ENCODE data around the gene PARD3. TPM values are rescaled to one million over a fixed set of nuclear protein-coding genes. Genes with fewer than 3 reads are reported as not detected.
"Not testable (repeated sequence)": the region's sequence is repeated elsewhere in the genome, so short reads cannot be mapped to it uniquely, and the experiment has no call there.

PARD3 gene
- total RNA-seq, 2 experiments from 2014 or later: 0.29 to 0.94 TPM

DNA sequence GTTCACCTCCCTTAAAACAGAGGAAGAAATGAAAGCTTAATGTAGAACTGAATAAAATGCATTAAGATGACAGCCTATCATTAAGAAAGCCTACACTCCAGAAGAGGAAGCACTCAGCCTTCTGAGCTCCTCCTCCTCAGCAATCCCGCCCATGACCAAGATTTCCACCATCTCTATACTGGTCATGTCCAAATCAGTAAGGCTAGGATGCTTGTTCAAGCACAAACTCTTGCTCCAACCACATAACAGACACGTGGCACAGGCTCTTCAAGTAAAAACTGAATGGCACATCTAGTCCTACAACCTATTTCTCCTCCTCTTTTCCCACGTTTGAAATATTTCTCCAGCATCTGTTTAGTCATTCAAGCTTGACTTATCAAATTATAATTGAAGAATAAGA lies 454.1 kb downstream of the PARD3 start:
- Mint-ChIP-seq H3K36me3 (no peaks in the 10 kb centered on the region), H3K4me1 (no peaks in the 10 kb centered on the region), H3K27me3 (no peaks in the 10 kb centered on the region), H3K9me3 (ENCODE audit: low read depth) (no peaks in the 10 kb centered on the region), H3K4me3 (no peak overlapping the region), H3K27ac (no peak overlapping the region)
- ATAC-seq: no peak
- CTCF ChIA-PET: no interaction called here
- DNase-seq: no peak

DNA sequence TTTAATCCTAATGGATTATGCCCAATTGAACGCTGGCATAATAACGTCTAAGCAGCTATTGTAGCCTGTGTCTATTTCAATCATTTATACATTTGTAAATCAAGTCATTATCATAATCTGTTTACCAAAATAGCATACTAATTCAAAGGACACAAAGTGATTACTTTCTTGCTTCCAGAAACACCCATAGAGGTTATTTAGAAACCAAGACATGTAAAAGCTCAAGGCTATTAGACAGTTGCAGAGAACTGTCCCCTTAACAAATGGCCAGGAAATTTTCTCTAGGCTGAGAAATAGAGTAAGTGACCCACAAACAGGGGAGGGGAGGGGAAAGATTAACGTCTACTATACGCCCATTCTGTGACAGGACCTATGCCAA lies 455.7 kb downstream of the PARD3 start:
- H3K4me3 Mint-ChIP-seq: no peak overlapping the region
- ATAC-seq (no peak), DNase-seq (no peak)
- CTCF ChIA-PET: no interaction called here
- H3K4me1 Mint-ChIP-seq: no peaks in the 10 kb centered on the region
- no peak overlapping the region for H3K27ac Mint-ChIP-seq
- no peaks in the 10 kb centered on the region for H3K36me3 Mint-ChIP-seq
- H3K27me3 Mint-ChIP-seq: no peaks in the 10 kb centered on the region
- H3K9me3 Mint-ChIP-seq (ENCODE audit: low read depth): peaks cover 2% of the 10 kb centered on the region

DNA sequence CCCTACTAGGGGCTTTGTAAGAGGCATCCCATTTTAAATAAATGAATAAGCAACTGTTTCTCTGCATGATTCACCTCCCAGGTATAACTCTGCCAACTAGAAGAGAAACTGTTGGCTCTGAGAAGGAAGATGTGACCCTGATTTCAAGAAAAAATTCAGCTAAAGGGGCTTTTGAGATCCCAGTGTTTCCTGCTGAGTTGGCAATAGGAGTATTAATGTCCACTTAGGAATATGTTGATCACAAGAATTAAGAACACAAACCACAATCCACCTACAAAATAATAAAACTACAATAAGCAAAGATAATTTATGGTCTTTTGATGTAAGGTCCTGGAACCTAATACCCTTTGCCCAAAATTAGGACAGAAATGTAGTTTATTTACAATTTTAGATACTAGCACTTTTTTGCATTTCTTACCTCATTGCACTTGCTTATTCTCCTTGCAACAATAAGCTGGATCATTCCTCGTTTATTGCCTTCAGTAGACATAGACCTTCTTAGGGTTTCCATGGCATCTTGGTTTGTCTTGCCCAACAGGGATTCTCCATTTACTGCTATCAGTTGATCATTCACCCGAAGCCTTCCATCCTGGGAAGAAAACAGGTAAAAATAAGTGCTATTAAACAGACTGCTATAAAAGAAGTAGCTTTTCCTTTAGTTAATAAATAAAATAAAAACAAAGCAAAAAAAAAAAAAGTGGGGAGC lies 456.2 kb downstream of the PARD3 start:
- Mint-ChIP-seq H3K27ac (no peak overlapping the region), H3K4me3 (no peak overlapping the region), H3K9me3 (ENCODE audit: low read depth) (peaks cover 2% of the 10 kb centered on the region), H3K27me3 (no peaks in the 10 kb centered on the region), H3K4me1 (no peaks in the 10 kb centered on the region), H3K36me3 (no peaks in the 10 kb centered on the region)
- DNase-seq: no peak
- ATAC-seq: no peak
- CTCF ChIA-PET: no interaction called here

DNA sequence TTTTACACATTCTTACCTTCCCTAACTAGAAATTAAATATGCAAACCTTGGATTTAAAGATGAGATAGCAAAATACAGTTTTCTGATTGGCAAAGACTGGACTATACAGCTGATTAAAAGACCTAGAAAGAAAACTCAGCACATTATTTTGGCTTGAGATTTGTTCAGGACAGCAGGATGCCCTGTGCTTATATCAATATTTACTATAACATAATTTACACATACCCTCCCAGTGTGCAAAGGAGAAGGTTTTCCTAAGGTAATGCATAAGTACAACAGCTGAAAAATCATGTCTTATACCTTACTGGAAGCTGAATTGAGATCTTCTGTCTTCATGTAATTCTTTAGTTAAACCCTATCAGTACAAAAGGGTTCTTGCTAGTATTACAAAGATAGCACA lies 458.6 kb downstream of the PARD3 start:
- DNase-seq: no peak
- CTCF ChIA-PET: no interaction called here

DNA sequence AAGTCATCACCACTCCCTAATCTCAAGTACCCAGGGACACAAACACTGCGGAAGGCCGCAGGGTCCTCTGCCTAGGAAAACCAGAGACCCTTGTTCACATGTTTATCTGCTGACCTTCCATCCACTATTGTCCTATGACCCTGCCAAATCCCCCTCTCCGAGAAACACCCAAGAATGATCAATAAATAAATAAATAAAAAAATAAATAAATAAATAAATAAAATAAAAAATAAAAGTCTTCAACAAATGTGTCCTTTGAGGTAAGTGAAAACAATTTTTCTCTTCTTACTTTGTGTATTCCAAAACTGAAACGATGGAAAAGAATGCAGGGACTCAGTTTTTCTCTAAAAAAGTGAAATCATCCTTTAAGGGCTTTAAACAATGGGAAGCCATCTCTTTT lies 461.6 kb downstream of the PARD3 start:
- H3K4me3 Mint-ChIP-seq; H3K36me3 Mint-ChIP-seq; H3K9me3 Mint-ChIP-seq (ENCODE audit: low read depth): not testable (repeated sequence)

More for the DNA sequence above, 458.6 kb downstream of the PARD3 start:
- Mint-ChIP-seq H3K27ac (no peak overlapping the region), H3K4me3 (no peak overlapping the region), H3K9me3 (ENCODE audit: low read depth) (peaks cover 2% of the 10 kb centered on the region), H3K27me3 (no peaks in the 10 kb centered on the region), H3K36me3 (no peaks in the 10 kb centered on the region), H3K4me1 (no peaks in the 10 kb centered on the region)
- ATAC-seq: no peak

DNA sequence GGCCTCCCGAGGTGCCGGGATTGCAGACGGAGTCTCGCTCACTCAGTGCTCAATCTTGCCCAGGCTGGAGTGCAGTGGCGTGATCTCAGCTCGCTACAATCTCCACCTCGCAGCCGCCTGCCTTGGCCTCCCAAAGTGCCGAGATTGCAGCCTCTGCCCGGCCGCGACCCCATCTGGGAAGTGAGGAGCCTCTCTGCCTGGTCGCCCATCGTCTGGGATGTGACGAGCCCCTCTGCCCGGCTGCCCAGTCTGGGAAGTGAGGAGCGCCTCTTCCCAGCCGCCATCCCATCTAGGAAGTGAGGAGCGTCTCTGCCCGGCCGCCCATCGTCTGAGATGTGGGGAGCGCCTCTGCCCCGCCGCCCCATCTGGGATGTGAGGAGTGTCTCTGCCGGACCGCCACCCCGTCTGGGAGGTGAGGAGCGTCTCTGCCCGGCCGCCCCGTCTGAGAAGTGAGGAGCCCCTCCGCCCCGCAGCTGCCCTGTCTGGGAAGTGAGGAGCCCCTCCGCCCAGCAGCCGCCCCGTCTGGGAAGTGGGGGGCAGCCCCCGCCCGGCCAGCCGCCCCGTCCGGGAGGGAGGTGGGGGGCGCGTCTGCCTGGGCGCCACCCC lies 462.4 kb downstream of the PARD3 start:
- H3K9me3 Mint-ChIP-seq (ENCODE audit: low read depth); DNase-seq; H3K4me3 Mint-ChIP-seq; H3K36me3 Mint-ChIP-seq; CTCF ChIA-PET; H3K27ac Mint-ChIP-seq; ATAC-seq; H3K27me3 Mint-ChIP-seq; H3K4me1 Mint-ChIP-seq: not testable (repeated sequence)

More for the DNA sequence above, 461.6 kb downstream of the PARD3 start:
- H3K27ac Mint-ChIP-seq, CTCF ChIA-PET, H3K4me1 Mint-ChIP-seq, ATAC-seq, H3K27me3 Mint-ChIP-seq, DNase-seq: not testable (repeated sequence)

DNA sequence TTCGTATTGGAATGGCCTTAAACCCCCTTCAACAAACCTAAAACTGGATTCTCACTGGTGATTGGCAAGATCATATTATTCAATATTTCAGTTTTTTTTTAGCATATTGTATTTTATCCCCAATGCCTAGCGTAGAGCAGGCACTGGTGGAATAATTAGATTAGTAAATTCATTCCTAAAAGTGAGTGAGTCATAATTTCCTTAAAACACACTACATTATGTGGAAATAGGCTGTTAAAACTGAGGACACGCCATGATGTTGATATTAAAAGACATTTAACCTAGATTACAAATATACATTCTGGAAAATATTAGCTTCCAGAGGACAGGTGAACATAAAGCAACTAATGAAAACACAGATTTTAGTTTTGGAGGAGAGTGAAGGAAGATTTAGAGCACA lies 463.9 kb downstream of the PARD3 start:
- Mint-ChIP-seq H3K36me3 (no peaks in the 10 kb centered on the region), H3K4me3 (no peak overlapping the region), H3K9me3 (ENCODE audit: low read depth) (peaks cover 6% of the 10 kb centered on the region), H3K27ac (no peak overlapping the region), H3K4me1 (no peaks in the 10 kb centered on the region), H3K27me3 (no peaks in the 10 kb centered on the region)
- DNase-seq (no peak), ATAC-seq (no peak)
- CTCF ChIA-PET: no interaction called here

DNA sequence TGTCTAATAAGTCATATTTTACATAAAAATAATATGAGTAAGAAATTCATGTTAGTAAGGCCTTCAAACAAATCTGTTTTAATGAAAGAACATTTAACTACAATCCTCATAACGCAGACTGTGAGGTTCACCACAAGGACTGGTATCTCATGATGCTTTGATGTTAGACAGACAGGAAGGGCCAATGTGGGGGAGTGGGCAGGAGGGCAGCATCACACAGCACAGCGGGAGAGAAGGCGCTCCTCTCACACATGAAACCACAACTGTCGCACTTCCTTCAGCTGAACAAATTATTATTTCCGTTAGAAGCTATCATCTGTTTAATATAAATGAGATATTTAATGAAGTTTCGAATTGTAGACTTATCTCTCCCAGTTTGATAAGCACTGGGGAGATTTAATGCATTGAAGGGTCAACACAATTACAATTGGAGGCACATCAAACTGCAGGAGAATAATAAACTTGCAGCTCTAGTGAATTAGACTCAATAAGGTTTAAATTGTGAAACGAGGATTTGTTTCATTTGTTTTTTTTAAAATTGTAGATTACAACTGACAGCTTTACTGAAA lies 466.1 kb downstream of the PARD3 start:
- no peaks in the 10 kb centered on the region for H3K4me1 Mint-ChIP-seq

DNA sequence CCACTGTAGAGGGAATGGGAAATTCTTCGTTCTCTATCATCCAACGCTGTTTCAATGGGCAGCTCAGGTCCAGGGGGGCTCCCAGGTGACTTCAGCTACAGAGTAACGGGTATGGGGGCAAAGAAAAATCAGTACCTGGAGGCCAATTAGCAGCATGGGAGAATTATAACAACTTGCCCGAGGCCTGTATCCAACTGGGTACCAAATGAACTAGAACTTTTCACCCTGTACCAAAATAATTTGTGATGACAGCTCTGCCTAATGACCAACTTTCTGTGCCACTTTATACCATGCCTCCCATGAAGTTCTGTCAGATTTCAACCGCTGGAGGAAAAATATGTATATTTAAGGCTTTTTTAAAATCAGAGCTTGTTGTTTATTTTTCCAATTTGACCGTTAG lies 467.1 kb downstream of the PARD3 start:
- no peak for ATAC-seq
- Mint-ChIP-seq H3K27me3 (no peaks in the 10 kb centered on the region), H3K9me3 (ENCODE audit: low read depth) (peaks cover 7% of the 10 kb centered on the region), H3K36me3 (no peaks in the 10 kb centered on the region), H3K27ac (no peak overlapping the region), H3K4me1 (no peaks in the 10 kb centered on the region), H3K4me3 (no peak overlapping the region)
- DNase-seq: no peak
- CTCF ChIA-PET: interaction anchor here (1.2 kb wide), 1 partner anchor 10 kb away, joined by 3 read pairs; no protein-coding TSS in a partner anchor

More for the DNA sequence above, 466.1 kb downstream of the PARD3 start:
- H3K4me3 Mint-ChIP-seq: no peak overlapping the region
- no peaks in the 10 kb centered on the region for H3K36me3 Mint-ChIP-seq
- CTCF ChIA-PET: no interaction called here
- no peak for ATAC-seq
- H3K27ac Mint-ChIP-seq: no peak overlapping the region
- no peak for DNase-seq
- no peaks in the 10 kb centered on the region for H3K27me3 Mint-ChIP-seq
- peaks cover 7% of the 10 kb centered on the region for H3K9me3 Mint-ChIP-seq (ENCODE audit: low read depth)

DNA sequence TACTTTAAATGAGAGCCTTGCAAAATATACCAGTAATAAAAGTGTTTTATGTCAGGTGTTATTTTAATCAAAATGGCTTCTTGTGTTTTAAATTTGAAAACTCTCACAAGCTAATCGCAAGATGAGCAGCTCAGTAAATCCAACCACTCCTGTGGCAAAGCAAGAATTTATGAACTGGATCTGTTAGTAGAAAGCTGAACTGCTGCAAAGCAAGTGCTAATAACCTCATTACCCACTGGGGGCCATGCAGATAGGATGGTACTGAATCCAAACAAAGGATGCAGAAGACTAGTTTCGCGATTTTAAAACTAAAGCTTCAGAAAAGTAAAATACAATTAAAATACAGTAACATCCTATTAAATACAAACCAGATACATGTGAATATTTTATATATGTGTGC lies 468.0 kb downstream of the PARD3 start:
- ATAC-seq: no peak
- no peak for DNase-seq
- Mint-ChIP-seq H3K9me3 (ENCODE audit: low read depth) (peaks cover 7% of the 10 kb centered on the region), H3K36me3 (no peaks in the 10 kb centered on the region), H3K4me1 (no peaks in the 10 kb centered on the region), H3K27ac (no peak overlapping the region), H3K4me3 (no peak overlapping the region), H3K27me3 (no peaks in the 10 kb centered on the region)
- CTCF ChIA-PET: interaction anchor here (1.2 kb wide), 1 partner anchor 11 kb away, joined by 3 read pairs; no protein-coding TSS in a partner anchor

DNA sequence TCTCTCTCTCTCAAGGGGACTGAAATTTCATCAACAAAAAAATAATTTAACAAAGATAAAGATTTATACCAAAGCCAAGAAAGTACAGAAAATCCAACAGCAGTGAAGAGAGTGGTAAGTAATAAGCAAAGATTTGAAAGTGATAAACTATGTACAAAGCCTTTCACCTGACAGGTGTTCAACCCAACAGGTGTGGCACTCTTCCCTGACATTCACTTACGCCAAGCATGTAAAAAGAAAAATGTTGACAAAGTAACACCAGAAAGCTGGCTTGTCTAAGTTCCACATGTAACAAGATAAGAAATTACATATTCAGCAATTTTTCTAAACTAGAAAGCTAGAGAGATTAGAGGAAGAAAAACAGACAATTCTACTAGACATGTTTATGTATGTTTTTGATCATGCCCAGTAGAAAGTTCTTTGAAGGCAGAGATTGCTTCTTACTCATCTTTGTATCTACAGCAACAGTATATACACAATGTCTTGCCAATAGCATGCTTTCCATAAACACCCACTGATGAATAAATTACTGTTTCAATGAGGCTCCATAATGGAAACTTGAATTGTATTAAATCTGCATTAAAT lies 468.5 kb downstream of the PARD3 start:
- H3K9me3 Mint-ChIP-seq (ENCODE audit: low read depth): peaks cover 7% of the 10 kb centered on the region
- H3K4me3 Mint-ChIP-seq: no peak overlapping the region
- DNase-seq (no peak), ATAC-seq (no peak)
- H3K4me1 Mint-ChIP-seq: no peaks in the 10 kb centered on the region
- H3K27ac Mint-ChIP-seq: no peak overlapping the region
- CTCF ChIA-PET: no interaction called here
- H3K36me3 Mint-ChIP-seq: no peaks in the 10 kb centered on the region
- H3K27me3 Mint-ChIP-seq: no peaks in the 10 kb centered on the region

DNA sequence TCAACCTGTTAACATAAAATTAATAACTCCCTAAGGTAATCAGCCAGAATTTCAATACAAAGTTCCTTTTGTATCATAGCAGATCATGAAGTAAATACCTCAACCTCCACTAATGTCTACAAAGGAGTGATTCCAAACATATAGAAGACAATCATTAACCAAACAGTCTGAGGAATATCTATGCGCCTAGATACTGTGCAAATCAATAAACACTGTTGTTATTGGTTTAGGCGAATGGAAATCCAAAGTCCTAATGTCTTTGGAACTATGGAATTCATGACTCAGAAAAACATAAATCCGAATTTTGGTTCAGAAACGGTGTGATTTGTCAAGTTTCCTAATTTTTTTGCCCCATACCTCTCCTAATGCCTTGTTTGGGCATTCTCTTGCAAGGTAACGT lies 469.7 kb downstream of the PARD3 start:
- Mint-ChIP-seq H3K27ac (no peak overlapping the region), H3K4me1 (no peaks in the 10 kb centered on the region), H3K27me3 (no peaks in the 10 kb centered on the region), H3K4me3 (no peak overlapping the region), H3K9me3 (ENCODE audit: low read depth) (peaks cover 5% of the 10 kb centered on the region), H3K36me3 (no peaks in the 10 kb centered on the region)
- CTCF ChIA-PET: no interaction called here
- DNase-seq (no peak), ATAC-seq (no peak)

DNA sequence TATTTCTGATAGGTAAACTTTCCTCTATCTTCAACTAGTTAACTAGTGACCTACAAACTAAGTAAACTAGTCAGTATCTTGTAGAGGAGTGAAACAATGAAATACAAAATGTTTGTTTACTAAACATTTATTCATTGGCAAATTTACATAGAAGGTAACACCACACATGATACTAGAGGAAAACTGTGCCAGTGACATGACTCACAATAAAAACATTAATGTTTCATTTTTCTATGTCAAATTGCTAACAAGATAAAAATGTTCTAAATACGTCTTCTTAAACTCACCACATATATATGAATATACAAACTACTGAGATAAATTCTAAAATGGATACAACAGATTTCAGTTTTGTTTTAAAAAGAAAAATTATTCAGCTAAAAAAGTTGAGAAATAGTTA lies 471.3 kb downstream of the PARD3 start:
- DNase-seq (no peak), ATAC-seq (no peak)
- H3K36me3 Mint-ChIP-seq: no peaks in the 10 kb centered on the region
- peaks cover 5% of the 10 kb centered on the region for H3K9me3 Mint-ChIP-seq (ENCODE audit: low read depth)
- H3K4me3 Mint-ChIP-seq: no peak overlapping the region
- CTCF ChIA-PET: interaction anchor here (1.0 kb wide), 1 partner anchor 11 kb away, joined by 4 read pairs; no protein-coding TSS in a partner anchor
- no peak overlapping the region for H3K27ac Mint-ChIP-seq
- no peaks in the 10 kb centered on the region for H3K27me3 Mint-ChIP-seq
- H3K4me1 Mint-ChIP-seq: no peaks in the 10 kb centered on the region

DNA sequence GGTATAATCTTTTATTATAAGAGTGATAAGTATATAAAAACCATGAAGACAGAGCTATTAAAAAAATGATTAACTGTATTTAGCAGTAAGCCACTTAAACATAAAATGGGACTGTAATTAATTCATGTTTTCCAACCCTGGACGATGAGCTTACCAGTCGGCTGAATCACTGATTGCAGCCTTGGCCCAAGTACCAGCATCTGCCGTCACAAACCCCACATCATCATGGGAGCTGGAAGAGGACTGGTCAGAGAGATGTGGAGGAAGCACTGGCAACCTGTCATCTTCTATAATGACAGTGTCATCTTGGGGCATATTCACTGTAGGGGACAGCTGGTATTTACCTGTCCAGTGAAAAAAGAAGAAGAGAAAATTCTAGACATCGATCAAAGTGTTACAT lies 473.6 kb downstream of the PARD3 start:
- Mint-ChIP-seq H3K36me3 (no peaks in the 10 kb centered on the region), H3K4me1 (no peaks in the 10 kb centered on the region), H3K27ac (no peak overlapping the region), H3K27me3 (no peaks in the 10 kb centered on the region), H3K9me3 (ENCODE audit: low read depth) (peaks cover 2% of the 10 kb centered on the region), H3K4me3 (no peak overlapping the region)
- DNase-seq: no peak
- CTCF ChIA-PET: no interaction called here
- no peak for ATAC-seq

Measured in activated CD8-positive, alpha-beta memory T cell treated with anti-CD3 and anti-CD28 coated beads, Interleukin-2, amount 10 ng/mL, durations not matched to agents 7 days and 5 days (primary cell).